ENCODE results near the gene POGK. TPM values are rescaled to one million over a fixed set of nuclear protein-coding genes. Genes with fewer than 3 reads are reported as not detected.

POGK gene
- total and polyA plus RNA-seq, 9 of the 15 experiments (the other 6 are each of a cell fraction or from before 2014, with no cell fraction given): 6.1 to 44.5 (median 24.3) TPM

- no peak overlapping the region for H3K4me2 ChIP-seq (ENCODE audit: insufficient read depth, low read length)
- H3K9me3 ChIP-seq (replicated peaks; ENCODE audit: control insufficient read depth, insufficient read depth, low read depth, low read length): no peaks in the 10 kb centered on the region
- POLR2A ChIA-PET: interaction anchor here (0.6 to 1.7 kb wide), 4 partner anchors 15 to 161 kb away, joined by 3 to 7 read pairs (median 4); no protein-coding TSS in a partner anchor
- H3K4me3 ChIP-seq: no peak overlapping the region
- CTCF ChIA-PET (ENCODE audit: low intra/inter-chr PET ratio): no interaction called here
- TF ChIP-seq SUPT5H (IDR thresholded peaks at IDR 0.05): peak; percentile 21; the same call in 1 of the 2 replicates
- peak; percentile 39 for TF ChIP-seq POLR2B (IDR thresholded peaks at IDR 0.05; ENCODE audit: low read depth, partially characterized antibody)
- peak; percentile 52; the same call in 1 of the 2 replicates for TF ChIP-seq POLR2A (conservative IDR thresholded peaks at IDR 0.05)
- TF ChIP-seq SNRNP70 (optimal IDR thresholded peaks at IDR 0.05; ENCODE audit: low read depth, low read length): no peak
- 0 out of 2 replicates have a peak, but pooled peaks have one; percentile 32 for TF ChIP-seq POLR2G (IDR thresholded peaks at IDR 0.05; ENCODE audit: low read depth, low read length)
- no peak for TF ChIP-seq KAT2B (IDR thresholded peaks at IDR 0.05; ENCODE audit: low read depth, low read length)
- H3K36me3 ChIP-seq (ENCODE audit: control insufficient read depth, insufficient read depth, low read length): peaks cover 100% of the 10 kb centered on the region
- no peak overlapping the region for H3K27ac ChIP-seq (ENCODE audit: extremely low read depth, low read depth, low read length)
- H3K9ac ChIP-seq (ENCODE audit: insufficient read depth in 1 of 2, low read depth in 2 of 2, low read length in 2 of 2): no peak overlapping the region
- no TSS peak for BruUV-seq (replicated peaks)
- in situ Hi-C loops (cut with MboI): no loop called here
- FAIRE-seq (no peak), ATAC-seq (peak; percentile 48), DNase-seq (ENCODE audit: extremely low read depth in 1 of 4, low spot score in 3 of 4) (no peak)
- H3K79me2 ChIP-seq (ENCODE audit: control insufficient read depth, insufficient read depth, low read length): no peaks in the 10 kb centered on the region
- H3K4me1 ChIP-seq (replicated peaks in 1 of 2; ENCODE audit: control insufficient read depth in 2 of 2, insufficient read depth in 2 of 2, low read length in 2 of 2): no peaks in the 10 kb centered on the region; a peak in 1 of 5 replicates
- 91% methylated on average over 3 of the region's 3 CpGs for WGBS (ENCODE audit: insufficient coverage, low coverage, missing lambda C conversion rate)
- H2AFZ ChIP-seq (ENCODE audit: low read depth, low read length): no peak overlapping the region
- no peaks in the 10 kb centered on the region for H3K9me1 ChIP-seq (ENCODE audit: control insufficient read depth, insufficient read depth, low read length)
- H4K20me1 ChIP-seq (replicated peaks; ENCODE audit: control insufficient read depth, insufficient read depth, low read length): no peaks in the 10 kb centered on the region
- H3K27me3 ChIP-seq (ENCODE audit: control insufficient read depth in 2 of 2, insufficient read depth in 2 of 2, low read length in 2 of 2): no peaks in the 10 kb centered on the region
- intact Hi-C loops (cut with micrococcal nuclease): no loop called here
Observed at GRCh38 chr1:166855558-166855957, 16.3 kb downstream of the POGK start.

GRCh38 chr1:166857995-166858394, 18.7 kb downstream of the POGK start:
- in situ Hi-C loops (cut with MboI) (no loop called here), intact Hi-C loops (cut with micrococcal nuclease) (no loop called here)
- Histone ChIP-seq H3K9me3 (replicated peaks; ENCODE audit: control insufficient read depth, insufficient read depth, low read depth, low read length) (no peaks in the 10 kb centered on the region), H3K9ac (ENCODE audit: insufficient read depth in 1 of 2, low read depth in 2 of 2, low read length in 2 of 2) (no peak overlapping the region), H3K27ac (ENCODE audit: extremely low read depth, low read depth, low read length) (no peak overlapping the region), H3K4me3 (no peak overlapping the region), H3K36me3 (ENCODE audit: control insufficient read depth, insufficient read depth, low read length) (peaks cover 99% of the 10 kb centered on the region), H2AFZ (ENCODE audit: low read depth, low read length) (no peak overlapping the region), H4K20me1 (replicated peaks; ENCODE audit: control insufficient read depth, insufficient read depth, low read length) (no peaks in the 10 kb centered on the region), H3K27me3 (ENCODE audit: control insufficient read depth in 2 of 2, insufficient read depth in 2 of 2, low read length in 2 of 2) (no peaks in the 10 kb centered on the region), H3K4me1 (replicated peaks in 1 of 2; ENCODE audit: control insufficient read depth in 2 of 2, insufficient read depth in 2 of 2, low read length in 2 of 2) (no peaks in the 10 kb centered on the region; a peak in 1 of 5 replicates), H3K4me2 (ENCODE audit: insufficient read depth, low read length) (no peak overlapping the region), H3K79me2 (ENCODE audit: control insufficient read depth, insufficient read depth, low read length) (no peaks in the 10 kb centered on the region), H3K9me1 (ENCODE audit: control insufficient read depth, insufficient read depth, low read length) (no peaks in the 10 kb centered on the region)
- FAIRE-seq (no peak), DNase-seq (ENCODE audit: extremely low read depth in 1 of 4, low spot score in 3 of 4) (no peak), ATAC-seq (no peak)
- WGBS (ENCODE audit: insufficient coverage, low coverage, missing lambda C conversion rate): 90% methylated on average over 3 of the region's 3 CpGs
- POLR2A ChIA-PET: interaction anchor here (0.8 to 3.0 kb wide), 3 partner anchors 8 to 13 kb away, joined by 3 to 8 read pairs (median 3); no protein-coding TSS in a partner anchor
- no TSS peak for BruUV-seq (replicated peaks)
- CTCF ChIA-PET (ENCODE audit: low intra/inter-chr PET ratio): no interaction called here
- TF ChIP-seq, protein P1, sequence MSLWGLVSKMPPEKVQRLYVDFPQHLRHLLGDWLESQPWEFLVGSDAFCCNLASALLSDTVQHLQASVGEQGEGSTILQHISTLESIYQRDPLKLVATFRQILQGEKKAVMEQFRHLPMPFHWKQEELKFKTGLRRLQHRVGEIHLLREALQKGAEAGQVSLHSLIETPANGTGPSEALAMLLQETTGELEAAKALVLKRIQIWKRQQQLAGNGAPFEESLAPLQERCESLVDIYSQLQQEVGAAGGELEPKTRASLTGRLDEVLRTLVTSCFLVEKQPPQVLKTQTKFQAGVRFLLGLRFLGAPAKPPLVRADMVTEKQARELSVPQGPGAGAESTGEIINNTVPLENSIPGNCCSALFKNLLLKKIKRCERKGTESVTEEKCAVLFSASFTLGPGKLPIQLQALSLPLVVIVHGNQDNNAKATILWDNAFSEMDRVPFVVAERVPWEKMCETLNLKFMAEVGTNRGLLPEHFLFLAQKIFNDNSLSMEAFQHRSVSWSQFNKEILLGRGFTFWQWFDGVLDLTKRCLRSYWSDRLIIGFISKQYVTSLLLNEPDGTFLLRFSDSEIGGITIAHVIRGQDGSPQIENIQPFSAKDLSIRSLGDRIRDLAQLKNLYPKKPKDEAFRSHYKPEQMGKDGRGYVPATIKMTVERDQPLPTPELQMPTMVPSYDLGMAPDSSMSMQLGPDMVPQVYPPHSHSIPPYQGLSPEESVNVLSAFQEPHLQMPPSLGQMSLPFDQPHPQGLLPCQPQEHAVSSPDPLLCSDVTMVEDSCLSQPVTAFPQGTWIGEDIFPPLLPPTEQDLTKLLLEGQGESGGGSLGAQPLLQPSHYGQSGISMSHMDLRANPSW (CRISPR knock-in tag; IDR thresholded peaks at IDR 0.05): no peak
- TF ChIP-seq NBN (IDR thresholded peaks at IDR 0.05; ENCODE audit: low read depth): no peak
- no peak for TF ChIP-seq HDAC1 (IDR thresholded peaks at IDR 0.05)
- no peak for TF ChIP-seq ZNF143 (CRISPR knock-in tag; IDR thresholded peaks at IDR 0.05)
- no peak for TF ChIP-seq MAFG (tag; conservative IDR thresholded peaks at IDR 0.05)
- TF ChIP-seq CCNT2 (IDR thresholded peaks at IDR 0.05; ENCODE audit: borderline replicate concordance, extremely low read depth, insufficient read length, low read depth, low read length): no peak
- TF ChIP-seq, protein P2, sequence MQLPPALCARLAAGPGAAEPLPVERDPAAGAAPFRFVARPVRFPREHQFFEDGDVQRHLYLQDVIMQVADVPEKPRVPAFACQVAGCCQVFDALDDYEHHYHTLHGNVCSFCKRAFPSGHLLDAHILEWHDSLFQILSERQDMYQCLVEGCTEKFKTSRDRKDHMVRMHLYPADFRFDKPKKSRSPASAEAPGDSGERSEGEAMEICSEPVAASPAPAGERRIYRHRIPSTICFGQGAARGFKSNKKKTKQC (CRISPR knock-in tag; IDR thresholded peaks at IDR 0.05): no peak
